ENCODE measurements around the gene MGAT1.

GRCh38 chr5:180798193-180798592, 4.4 kb downstream of the MGAT1 start:
- no peak for TF ChIP-seq CTCF (IDR thresholded peaks at IDR 0.05)
- TF ChIP-seq EP300 (IDR thresholded peaks at IDR 0.05), result no peak
- no peak for TF ChIP-seq POLR2AphosphoS5 (IDR thresholded peaks at IDR 0.05)

Data from gastroesophageal sphincter (tissue), 3 donors.